Omental fat pad (tissue), 4 donors: ENCODE data around the gene CD164L2. TPM values are rescaled to one million over a fixed set of nuclear protein-coding genes. Genes with fewer than 3 reads are reported as not detected.

Experiments used
- ATAC-seq: fragments of 150-250 bp; one replicate; pipeline ENCODE4 v1.9.1; 2016; ENCODE audit warnings: mild to moderate bottlenecking, moderate library complexity; ENCODE audit not compliant: low FRiP score
- DNase-seq: peaks from one replicate; pipeline ENCODE4 v3.0.0-alpha.2; 2019; ENCODE audit warnings: low spot score
- CTCF ChIP-seq, 3 donors: fragments of 450-650 bp; IDR thresholded peaks; one replicate each; pipeline ENCODE4 v1.5.1; 2016 to 2017; ENCODE audit warnings: antibody characterized with exemption in 3 of 3, mild to moderate bottlenecking in 3 of 3, moderate library complexity in 2 of 3
- total RNA-seq, 4 donors: library from RNA; depleted of rRNA; stranded (reverse); fragments of >200 nt; gene quantifications; one replicate each; pipeline ENCODE4 v1.1.0, GENCODE V29; 2016

CD164L2 gene
- total RNA-seq, 4 donors from 2014 or later, result not detected

- no peak for DNase-seq
- TF ChIP-seq CTCF (IDR thresholded peaks at IDR 0.05), result no peak
- peak; percentile 79 for ATAC-seq
Observed at GRCh38 chr1:27356619-27357280, 26.4 kb downstream of the CD164L2 start.

DNA sequence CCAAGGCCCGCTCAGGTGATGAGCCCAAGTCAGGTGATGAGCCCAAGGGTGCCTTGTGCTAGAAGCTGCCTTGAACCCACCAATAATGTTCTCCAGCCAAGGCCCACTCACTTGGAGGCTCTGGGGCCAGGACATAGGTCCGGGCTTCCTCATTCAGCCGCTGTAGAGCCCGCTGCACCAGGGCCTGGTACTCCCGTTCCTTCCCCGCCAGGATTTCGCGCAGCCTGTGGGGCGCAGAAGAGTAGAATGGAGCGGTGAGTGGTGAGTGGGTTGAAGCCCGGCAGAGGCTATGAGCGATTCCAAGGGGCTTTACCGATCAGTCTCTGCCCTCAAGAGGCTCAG is 26.9 kb downstream of the CD164L2 start:
- no peak for ATAC-seq
- no peak for TF ChIP-seq CTCF (IDR thresholded peaks at IDR 0.05)
- DNase-seq, result no peak

DNA sequence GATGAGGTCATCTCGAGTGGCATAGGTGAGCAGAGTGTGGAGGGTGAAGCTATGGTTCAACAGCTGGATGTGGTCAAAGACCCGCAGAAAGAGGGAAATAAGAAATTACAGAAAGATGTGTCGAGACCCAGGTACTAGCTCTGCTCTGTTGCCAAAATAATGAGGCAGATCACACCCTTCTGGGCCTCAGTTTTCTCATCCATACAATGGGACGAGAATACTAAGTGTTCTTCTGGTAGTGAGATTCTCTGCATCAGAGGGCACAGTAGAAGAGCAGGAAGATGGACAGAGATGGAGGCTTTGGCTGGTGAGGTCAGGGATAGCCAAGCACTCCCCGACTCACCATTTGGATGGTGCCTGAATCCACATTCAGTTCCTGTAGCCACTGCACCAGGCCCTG is 27.4 kb downstream of the CD164L2 start:
- TF ChIP-seq CTCF (IDR thresholded peaks at IDR 0.05), result no peak
- DNase-seq, result no peak
- no peak for ATAC-seq

DNA sequence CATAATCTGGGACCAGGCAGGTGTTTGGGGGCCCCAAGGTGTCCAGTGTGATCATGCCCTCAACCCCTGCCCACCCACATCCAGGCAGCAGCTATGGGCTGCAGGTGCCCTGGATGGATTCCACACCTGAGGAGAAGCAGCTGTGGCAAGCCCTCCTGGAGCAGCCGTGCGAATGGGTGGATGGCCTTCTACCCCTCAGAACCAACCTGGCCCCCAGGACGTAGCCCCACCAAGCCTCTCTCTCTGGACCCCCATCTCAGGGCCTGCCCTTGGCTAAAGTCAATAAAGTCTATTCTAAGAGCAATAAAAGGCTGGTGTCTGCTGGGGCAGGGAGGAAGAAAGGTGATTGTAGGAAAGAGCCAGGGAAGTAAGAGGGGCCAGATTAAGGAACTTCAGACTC is 29.5 kb downstream of the CD164L2 start:
- ATAC-seq, result no peak
- TF ChIP-seq CTCF (IDR thresholded peaks at IDR 0.05), result no peak
- DNase-seq, result no peak

DNA sequence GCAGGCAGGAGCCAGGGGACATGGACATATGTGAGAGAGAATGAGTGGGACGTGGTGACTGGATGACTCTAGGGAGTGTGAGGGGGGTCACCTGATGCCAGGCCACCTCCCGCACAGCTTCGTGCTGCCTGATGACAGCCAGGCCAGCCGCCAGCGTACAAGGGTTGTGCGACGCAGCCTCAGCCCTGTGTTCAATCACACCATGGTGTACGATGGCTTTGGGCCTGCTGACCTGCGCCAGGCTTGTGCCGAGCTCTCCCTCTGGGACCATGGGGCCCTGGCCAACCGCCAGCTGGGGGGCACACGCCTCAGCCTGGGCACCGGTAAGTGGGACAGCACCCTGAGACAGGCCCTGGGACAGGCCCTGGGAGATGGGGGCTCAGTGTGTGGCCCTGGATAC is 30.0 kb downstream of the CD164L2 start:
- no peak for TF ChIP-seq CTCF (IDR thresholded peaks at IDR 0.05)
- ATAC-seq, result no peak
- DNase-seq, result no peak

GRCh38 chr1:27351541-27352107 is 31.5 kb downstream of the CD164L2 start:
- no peak for DNase-seq
- TF ChIP-seq CTCF (IDR thresholded peaks at IDR 0.05), result no peak
- no peak for ATAC-seq
